ENCODE measurements around the gene USP48. TPM values are rescaled to one million over a fixed set of nuclear protein-coding genes. Genes with fewer than 3 reads are reported as not detected.

USP48 gene
- total and polyA plus RNA-seq, 2 of the 13 experiments (the other 11 are each of a cell fraction or from before 2014, with no cell fraction given), result 30.4 to 30.7 TPM

GRCh38 chr1:21775985-21776562 is 6.9 kb downstream of the USP48 start (continued):
- TF ChIP-seq CSRNP2 (CRISPR knock-in tag; conservative IDR thresholded peaks at IDR 0.05; ENCODE audit: low read depth) (no peak), RNF219 (CRISPR knock-in tag; IDR thresholded peaks at IDR 0.05) (no peak), KDM1A (CRISPR knock-in tag; IDR thresholded peaks at IDR 0.05) (peak; percentile 71; the same call in 1 of the 2 replicates), NR0B2 (CRISPR knock-in tag; IDR thresholded peaks at IDR 0.05) (no peak), MAX (IDR thresholded peaks at IDR 0.05) (peak; percentile 40; the same call in 1 of the 2 replicates), GTF3A (CRISPR knock-in tag; conservative IDR thresholded peaks at IDR 0.05) (no peak), NONO (IDR thresholded peaks at IDR 0.05) (no peak), NONO (CRISPR knock-in tag; conservative IDR thresholded peaks at IDR 0.05) (peak; percentile 50; the same call in 1 of the 2 replicates), ATF7 (IDR thresholded peaks at IDR 0.05) (peak; percentile 15; the same call in 1 of the 2 replicates), ATF7 (CRISPR knock-in tag; IDR thresholded peaks at IDR 0.05) (no peak), ZSCAN31 (CRISPR knock-in tag; IDR thresholded peaks at IDR 0.05; ENCODE audit: low read depth) (no peak), SMC3 (IDR thresholded peaks at IDR 0.05; ENCODE audit: low read length) (no peak), NFE2L2 (IDR thresholded peaks at IDR 0.05; ENCODE audit: low read length) (no peak), GATA4 (IDR thresholded peaks at IDR 0.05; ENCODE audit: borderline replicate concordance, low read depth) (peak; percentile 60; the same call in 1 of the 2 replicates), ZBTB2 (CRISPR knock-in tag; IDR thresholded peaks at IDR 0.05; ENCODE audit: low read depth) (no peak), HNRNPL (IDR thresholded peaks at IDR 0.05; ENCODE audit: low read depth, low read length) (no peak), ZNF503 (CRISPR knock-in tag; IDR thresholded peaks at IDR 0.05) (peak; percentile 97), ZNF530 (CRISPR knock-in tag; IDR thresholded peaks at IDR 0.05; ENCODE audit: low read depth) (no peak), PHF21A (CRISPR knock-in tag; IDR thresholded peaks at IDR 0.05) (peak; percentile 73), CENPBD1 (CRISPR knock-in tag; IDR thresholded peaks at IDR 0.05; ENCODE audit: borderline replicate concordance, low read depth) (no peak), ZNF362 (CRISPR knock-in tag; IDR thresholded peaks at IDR 0.05; ENCODE audit: borderline replicate concordance) (peak; percentile 24; the same call in 1 of the 2 replicates)
